Uterus (tissue), 4 donors: ENCODE results near the gene B3GNT2. TPM values are rescaled to one million over a fixed set of nuclear protein-coding genes. Genes with fewer than 3 reads are reported as not detected.

Experiments
- DNase-seq, 2 donors: peaks; one replicate each; pipeline ENCODE4 v3.0.0-alpha.2; 2019 to 2020
- H3K27ac ChIP-seq, 2 donors: fragments of 200-600 bp; sonication (generic); 1 replicate in 1 of 2; 2 replicates in 1 of 2; pipeline ENCODE4 v1.5.1; 2016 to 2018
- H3K27me3 ChIP-seq, 2 donors: fragments of 200-600 bp; sonication (generic); one replicate each; pipeline ENCODE4 v1.5.1; 2018 to 2019; ENCODE audit warnings: control low read depth in 1 of 2
- H3K36me3 ChIP-seq, 2 donors: fragments of 200-600 bp; sonication (generic); one replicate each; pipeline ENCODE4 v1.5.1; 2019; ENCODE audit warnings: control low read depth in 1 of 2
- H3K4me1 ChIP-seq, 2 donors: fragments of 200-600 bp; sonication (generic); one replicate each; pipeline ENCODE4 v1.5.1; 2018 to 2019; ENCODE audit warnings: control low read depth in 1 of 2
- H3K4me3 ChIP-seq, 2 donors: fragments of 200-600 bp; sonication (generic); 1 replicate in 1 of 2; 2 replicates in 1 of 2; pipeline ENCODE4 v1.5.1; 2018 to 2019; ENCODE audit warnings: mild to moderate bottlenecking in 1 of 2
- H3K9me3 ChIP-seq, 2 donors: fragments of 200-600 bp; sonication (generic); one replicate each; pipeline ENCODE4 v1.5.1; 2019; ENCODE audit warnings: control low read depth in 1 of 2
- POLR2A ChIP-seq, 2 donors: fragments of 450-650 bp; IDR thresholded peaks; one replicate each; pipeline ENCODE4 v1.6.1; 2016; ENCODE audit warnings: antibody characterized with exemption in 2 of 2, mild to moderate bottlenecking in 1 of 2, moderate library complexity in 1 of 2
- intact Hi-C: fragments of 100-400 bp; cut with DNase I; formaldehyde crosslinking; loops from one replicate; pipeline ENCODE4 v1.15.1; 2023; ENCODE audit warnings: low total_unique reads
- total RNA-seq, 4 donors: library from RNA; depleted of rRNA in 3 of 4; stranded (reverse); fragments of >200 nt in 3 of 4; gene quantifications; one replicate each; pipeline versions ENCODE4 v1.1.0 to v1.2.4, GENCODE V29; 2014 to 2023
- TF ChIP-seq, protein P1 (sequence below), 4 experiments: fragments of 200-600 bp in 2 of 4; fragments of 450-650 bp in 2 of 4; sonication (generic) in 2 of 4; IDR thresholded peaks; one replicate each; pipeline ENCODE4 v1.5.1; 2016 to 2019; ENCODE audit warnings: antibody characterized with exemption in 4 of 4, mild to moderate bottlenecking in 2 of 4, moderate library complexity in 1 of 4
- donor health status: DM: yes; HTN: yes; CAD: no.

The B3GNT2 gene
- total RNA-seq, 4 donors from 2014 or later, result 15.9 to 42.4 (median 25.5) TPM

GRCh38 chr2:62207491-62207890 lies 11.6 kb downstream of the B3GNT2 start:
- TF ChIP-seq, protein P1, sequence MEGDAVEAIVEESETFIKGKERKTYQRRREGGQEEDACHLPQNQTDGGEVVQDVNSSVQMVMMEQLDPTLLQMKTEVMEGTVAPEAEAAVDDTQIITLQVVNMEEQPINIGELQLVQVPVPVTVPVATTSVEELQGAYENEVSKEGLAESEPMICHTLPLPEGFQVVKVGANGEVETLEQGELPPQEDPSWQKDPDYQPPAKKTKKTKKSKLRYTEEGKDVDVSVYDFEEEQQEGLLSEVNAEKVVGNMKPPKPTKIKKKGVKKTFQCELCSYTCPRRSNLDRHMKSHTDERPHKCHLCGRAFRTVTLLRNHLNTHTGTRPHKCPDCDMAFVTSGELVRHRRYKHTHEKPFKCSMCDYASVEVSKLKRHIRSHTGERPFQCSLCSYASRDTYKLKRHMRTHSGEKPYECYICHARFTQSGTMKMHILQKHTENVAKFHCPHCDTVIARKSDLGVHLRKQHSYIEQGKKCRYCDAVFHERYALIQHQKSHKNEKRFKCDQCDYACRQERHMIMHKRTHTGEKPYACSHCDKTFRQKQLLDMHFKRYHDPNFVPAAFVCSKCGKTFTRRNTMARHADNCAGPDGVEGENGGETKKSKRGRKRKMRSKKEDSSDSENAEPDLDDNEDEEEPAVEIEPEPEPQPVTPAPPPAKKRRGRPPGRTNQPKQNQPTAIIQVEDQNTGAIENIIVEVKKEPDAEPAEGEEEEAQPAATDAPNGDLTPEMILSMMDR (IDR thresholded peaks at IDR 0.05), result no peak
- no peak for TF ChIP-seq POLR2A (IDR thresholded peaks at IDR 0.05)
- Histone ChIP-seq H3K4me3 (no peak overlapping the region), H3K4me1 (peaks cover 0 to 7% of the 10 kb centered on the region in 2 donors), H3K9me3 (no peaks in the 10 kb centered on the region), H3K27ac (no peak overlapping the region), H3K36me3 (no peaks in the 10 kb centered on the region), H3K27me3 (no peaks in the 10 kb centered on the region)
- DNase-seq, result no peak
- intact Hi-C loops, result no loop called here

GRCh38 chr2:62208074-62208757 lies 12.3 kb downstream of the B3GNT2 start:
- no peak for DNase-seq
- TF ChIP-seq POLR2A (IDR thresholded peaks at IDR 0.05), result no peak
- TF ChIP-seq, protein P1 (IDR thresholded peaks at IDR 0.05), result no peak
- no peak overlapping the region for H3K4me3 ChIP-seq
- no peaks in the 10 kb centered on the region for H3K27me3 ChIP-seq
- H3K9me3 ChIP-seq, result no peaks in the 10 kb centered on the region
- H3K27ac ChIP-seq, result peak overlapping the region in 1 of 2 donors; percentile 45
- peaks cover 0 to 7% of the 10 kb centered on the region in 2 donors for H3K4me1 ChIP-seq
- no peaks in the 10 kb centered on the region for H3K36me3 ChIP-seq
- intact Hi-C loops, result no loop called here

DNA sequence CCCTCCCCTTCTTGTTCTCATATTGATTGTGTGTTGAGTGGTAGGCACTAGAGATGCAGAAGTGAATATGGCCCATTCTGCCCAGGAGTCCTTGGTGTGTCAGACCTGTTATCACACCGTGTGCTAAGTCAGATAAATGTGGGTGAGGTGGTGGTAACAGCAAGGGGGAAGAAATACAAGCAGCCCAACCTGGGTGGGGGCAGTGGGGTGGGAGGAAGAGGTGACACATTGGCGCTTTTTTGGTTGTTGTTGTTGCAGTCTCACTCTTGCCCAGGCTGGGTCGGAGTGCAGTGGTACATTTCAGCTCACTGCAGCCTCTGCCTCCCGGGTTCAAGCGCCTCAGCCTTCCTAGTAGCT lies 12.8 kb downstream of the B3GNT2 start:
- Histone ChIP-seq H3K4me3 (no peak overlapping the region), H3K27ac (peak overlapping the region in 1 of 2 donors; percentile 45), H3K9me3 (no peaks in the 10 kb centered on the region), H3K27me3 (no peaks in the 10 kb centered on the region), H3K4me1 (peaks cover 0 to 7% of the 10 kb centered on the region in 2 donors), H3K36me3 (no peaks in the 10 kb centered on the region)
- no peak for DNase-seq
- intact Hi-C loops, result no loop called here
- no peak for TF ChIP-seq POLR2A (IDR thresholded peaks at IDR 0.05)
- TF ChIP-seq, protein P1 (IDR thresholded peaks at IDR 0.05), result no peak

GRCh38 chr2:62209427-62209991 lies 13.6 kb downstream of the B3GNT2 start:
- H3K9me3 ChIP-seq, result no peaks in the 10 kb centered on the region
- no peak for TF ChIP-seq POLR2A (IDR thresholded peaks at IDR 0.05)
- TF ChIP-seq, protein P1 (IDR thresholded peaks at IDR 0.05), result no peak
- H3K27ac ChIP-seq, result peak overlapping the region in 1 of 2 donors; percentile 45
- no peak overlapping the region for H3K4me3 ChIP-seq
- no peak for DNase-seq
- H3K4me1 ChIP-seq, result peaks cover 0 to 7% of the 10 kb centered on the region in 2 donors
- no peaks in the 10 kb centered on the region for H3K27me3 ChIP-seq
- H3K36me3 ChIP-seq, result no peaks in the 10 kb centered on the region
- intact Hi-C loops, result no loop called here

- H3K4me3 ChIP-seq, result no peak overlapping the region
- H3K27ac ChIP-seq, result peak overlapping the region; percentile 78
- TF ChIP-seq POLR2A (IDR thresholded peaks at IDR 0.05), result no peak
- TF ChIP-seq, protein P1 (IDR thresholded peaks at IDR 0.05), result no peak
- H3K9me3 ChIP-seq, result no peaks in the 10 kb centered on the region
- no peaks in the 10 kb centered on the region for H3K36me3 ChIP-seq
- H3K27me3 ChIP-seq, result no peaks in the 10 kb centered on the region
- peaks cover 12 to 14% of the 10 kb centered on the region in 2 donors for H3K4me1 ChIP-seq
- intact Hi-C loops, result no loop called here
- no peak for DNase-seq
These were observed 19.6 kb downstream of the B3GNT2 start for GRCh38 chr2:62215306-62216064.
